NCI-H2196 (cell line): ENCODE data around the gene FAM156A.
"Not testable (repeated sequence)": the region's sequence is repeated elsewhere in the genome, so short reads cannot be mapped to it uniquely, and the experiment has no call there.

Experiments
- DNase-seq: peaks from one replicate; lab custom pipeline; 2025; ENCODE audit not compliant: unreplicated experiment; lab: John Stamatoyannopoulos, UW

The FAM156A gene

DNA sequence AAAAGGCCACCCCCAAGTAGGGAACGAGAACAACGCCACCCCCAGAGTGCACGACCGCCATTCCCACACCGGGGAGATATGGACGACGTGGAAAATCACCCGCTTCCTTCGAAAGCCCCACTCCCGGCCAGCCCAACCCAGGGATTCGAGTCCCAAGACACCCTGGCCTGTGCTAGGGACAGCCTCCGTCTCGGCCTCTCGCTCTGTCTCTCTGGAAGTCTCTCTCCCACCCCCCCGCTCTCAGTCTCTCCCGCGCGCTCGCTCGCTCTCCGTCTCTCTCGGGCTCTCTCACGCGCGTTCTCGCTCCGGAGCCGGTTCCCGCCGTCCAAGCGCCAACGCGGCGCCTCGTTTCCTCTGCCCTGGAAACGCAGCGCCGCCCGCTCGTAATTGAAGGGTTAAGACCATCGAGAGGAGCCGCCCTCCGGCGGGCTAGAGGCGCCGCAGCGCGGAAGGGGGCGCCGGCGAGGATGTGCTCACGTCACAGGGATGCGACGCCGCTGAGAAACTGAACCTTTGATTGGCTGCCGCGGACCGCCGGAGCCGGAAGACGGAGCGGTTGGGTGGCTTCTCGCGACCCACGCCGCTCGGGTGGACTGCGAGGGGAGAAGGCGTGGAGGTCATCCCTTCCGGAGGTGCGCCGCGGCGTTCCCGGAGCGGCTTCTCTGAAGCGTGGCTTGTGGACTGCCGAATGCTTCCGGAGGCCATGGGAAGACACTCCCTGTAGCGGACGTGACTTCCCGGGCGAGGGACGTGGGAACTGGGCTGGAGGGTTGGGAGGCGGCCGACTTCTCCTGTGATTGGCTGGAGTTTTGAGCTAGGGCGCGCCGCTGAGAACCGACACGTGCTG is at the start of gene FAM156A:
Gene FAM156A (minus strand): TSS at position 406 of the 847 bp plus-strand sequence. CDS start 9,930 bp downstream, outside the sequence.
- not testable (repeated sequence) for DNase-seq

DNA sequence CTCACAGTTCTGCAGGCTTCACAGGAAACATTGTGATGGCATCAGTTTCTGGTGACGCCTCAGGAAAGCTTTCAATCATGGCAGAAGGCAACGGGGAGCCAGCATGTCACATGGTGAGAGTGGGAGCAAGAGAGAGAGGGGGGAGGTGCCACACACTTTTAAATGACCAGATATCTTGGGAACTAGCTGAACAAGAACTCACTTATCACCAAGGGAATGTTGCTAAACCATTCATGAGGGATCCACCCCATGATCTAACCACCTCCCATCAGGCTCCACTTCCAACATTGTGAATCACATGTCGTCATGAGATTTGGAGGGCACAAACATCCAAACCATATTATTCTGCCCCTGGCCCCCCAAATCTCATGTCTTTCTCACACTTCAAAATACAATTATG is 47.0 kb upstream of the FAM156A start:
- no peak for DNase-seq

DNA sequence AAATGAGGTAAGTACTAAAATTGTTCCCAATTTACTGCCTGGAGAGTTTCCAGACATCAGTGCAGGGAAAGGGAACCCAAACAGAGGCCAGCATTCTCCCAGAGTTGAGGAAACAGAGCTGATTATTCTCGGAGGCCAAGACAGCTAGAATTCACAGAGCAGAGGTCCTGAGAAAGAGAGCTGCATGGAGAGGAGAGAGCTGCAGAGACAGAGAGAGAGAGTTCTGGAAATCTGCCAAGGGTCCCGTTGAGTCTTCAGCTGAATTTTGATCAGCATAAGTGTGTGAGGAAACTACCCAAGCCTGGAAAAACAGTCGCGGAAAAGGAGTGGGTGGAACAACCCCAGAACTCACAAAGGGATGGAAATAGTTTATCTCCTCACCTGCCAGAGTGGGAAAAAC is 46.5 kb upstream of the FAM156A start:
- DNase-seq, result no peak

- DNase-seq, result no peak
These were observed 45.7 kb upstream of the FAM156A start for GRCh38 chrX:53004038-53004437.

- no peak for DNase-seq
These were observed 44.8 kb upstream of the FAM156A start for GRCh38 chrX:53003111-53003510.

- no peak for DNase-seq
These were observed 43.6 kb upstream of the FAM156A start for GRCh38 chrX:53001958-53002357.

- DNase-seq, result no peak
These were observed 42.3 kb upstream of the FAM156A start for GRCh38 chrX:53000447-53001135.

- no peak for DNase-seq
These were observed 37.6 kb upstream of the FAM156A start for GRCh38 chrX:52995987-52996331.

GRCh38 chrX:52995135-52995986 is 37.0 kb upstream of the FAM156A start:
- peak; percentile 86 for DNase-seq

- DNase-seq, result no peak
These were observed 32.5 kb upstream of the FAM156A start for GRCh38 chrX:52990848-52991247.

DNA sequence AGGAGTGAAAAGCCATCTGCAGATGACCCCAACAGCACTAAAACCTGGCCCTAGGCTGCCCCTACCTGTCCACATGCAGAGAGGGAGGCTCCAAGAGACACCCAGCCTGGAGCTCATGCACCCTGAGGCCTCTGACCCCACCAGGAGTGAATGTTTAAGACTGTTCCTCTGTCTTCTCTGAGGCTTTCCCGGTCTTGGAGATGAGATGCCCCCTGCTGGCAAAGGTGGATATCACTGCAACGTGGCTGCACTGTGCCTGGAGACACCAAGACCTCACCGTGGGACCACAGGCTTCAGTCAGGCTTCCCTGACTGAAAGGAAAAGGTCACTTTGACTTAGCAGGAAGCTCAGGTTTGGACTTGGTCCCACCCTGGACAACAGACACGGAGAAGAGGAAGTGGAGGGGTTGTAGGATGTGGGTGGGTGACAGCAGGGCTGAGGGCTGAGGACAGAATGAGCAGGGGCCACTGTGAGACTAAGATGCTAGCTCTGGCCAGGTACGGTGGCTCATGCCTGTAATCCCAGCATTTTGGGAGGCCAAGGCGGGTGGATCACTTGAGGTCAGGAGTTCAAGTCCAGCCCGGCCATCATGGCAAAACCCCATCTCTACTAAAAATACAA is 31.8 kb upstream of the FAM156A start:
- peak; percentile 21 for DNase-seq

DNA sequence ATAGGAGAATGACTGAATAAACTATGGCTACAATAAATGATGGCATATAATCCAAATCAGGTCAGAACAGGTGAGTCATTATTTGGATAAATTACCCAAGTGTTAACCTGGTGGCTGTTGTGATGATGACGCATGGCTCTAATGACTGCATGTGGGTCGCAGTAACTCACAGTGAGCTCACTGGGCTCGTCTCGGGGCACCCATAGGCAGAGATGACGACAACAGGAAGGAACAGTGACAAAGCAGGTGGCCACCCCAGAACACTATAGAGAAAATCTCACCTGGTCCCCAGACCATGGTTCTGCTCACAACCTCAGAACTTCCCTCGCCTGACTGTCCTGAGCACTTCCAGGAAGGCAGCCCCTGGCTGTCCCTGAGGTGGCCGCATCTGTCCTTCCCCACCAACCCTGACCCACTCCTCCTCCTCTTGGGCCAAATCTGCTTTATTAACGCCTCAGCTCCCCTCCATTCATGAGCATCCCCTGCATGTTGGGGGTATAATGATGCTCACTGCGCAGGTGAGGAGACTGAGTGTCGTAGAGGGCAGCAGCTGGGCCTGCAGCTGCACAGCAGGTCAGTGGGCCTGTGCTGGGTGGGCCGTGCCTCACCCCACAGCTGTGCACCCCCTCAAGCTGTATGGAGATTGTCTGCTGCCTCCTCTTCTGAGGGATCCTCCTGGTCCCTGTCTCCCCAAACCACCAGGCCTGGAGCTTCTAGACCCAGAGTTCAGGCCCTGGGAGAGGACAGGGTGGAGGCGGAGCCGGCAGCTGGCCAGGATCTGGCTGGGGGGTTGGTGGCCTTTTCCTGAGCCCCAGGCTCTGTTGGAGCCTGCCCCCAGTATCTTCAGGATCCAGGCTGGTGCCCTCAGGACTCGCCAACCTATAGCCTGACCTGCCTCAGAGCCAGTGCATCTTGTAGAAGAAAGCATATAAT is 30.9 kb upstream of the FAM156A start:
- DNase-seq, result no peak

- DNase-seq, result no peak
These were observed 25.1 kb upstream of the FAM156A start for GRCh38 chrX:52983321-52984000.

- DNase-seq, result no peak
These were observed 21.7 kb upstream of the FAM156A start for GRCh38 chrX:52979993-52980392.

GRCh38 chrX:52979568-52979967 is 21.2 kb upstream of the FAM156A start:
- no peak for DNase-seq

DNA sequence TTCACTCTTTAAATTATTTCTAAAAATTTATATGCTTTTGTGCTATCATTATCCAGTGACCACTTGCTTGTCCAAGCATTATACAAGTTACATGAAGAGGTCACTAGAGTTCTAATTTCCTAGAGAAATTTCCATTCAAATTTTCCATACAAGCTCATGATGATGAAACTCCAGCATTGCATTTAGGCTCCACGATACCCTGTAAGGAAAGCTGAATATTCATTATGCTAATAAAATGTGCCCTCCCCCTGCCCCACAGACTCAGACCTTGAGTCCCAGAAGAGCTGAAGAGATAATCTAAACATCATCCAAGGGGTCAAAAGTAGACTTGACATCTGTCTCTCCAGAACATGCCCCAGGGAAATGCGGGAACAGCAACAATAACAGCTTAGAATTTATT is 19.6 kb upstream of the FAM156A start:
- DNase-seq, result no peak

DNA sequence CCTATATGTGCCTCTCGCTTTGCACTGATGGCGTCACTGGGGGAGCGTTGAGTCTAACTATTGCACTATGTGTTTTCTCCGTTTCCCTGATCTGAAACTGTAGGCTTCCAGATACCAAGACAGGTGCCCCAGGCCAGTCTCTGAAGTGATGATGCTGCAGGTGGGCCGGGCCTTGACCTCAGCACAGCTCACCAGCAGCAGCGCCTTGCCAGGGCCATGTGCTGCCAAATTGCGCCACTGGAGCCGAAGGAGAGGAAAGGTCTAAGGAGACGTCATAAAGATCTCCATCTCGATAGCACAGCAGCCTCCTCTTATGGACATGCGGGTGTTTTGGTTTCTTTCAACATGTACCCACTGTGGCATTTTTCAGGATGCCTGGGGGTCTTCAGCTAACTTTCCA is 17.3 kb upstream of the FAM156A start:
- DNase-seq, result not testable (repeated sequence)

DNA sequence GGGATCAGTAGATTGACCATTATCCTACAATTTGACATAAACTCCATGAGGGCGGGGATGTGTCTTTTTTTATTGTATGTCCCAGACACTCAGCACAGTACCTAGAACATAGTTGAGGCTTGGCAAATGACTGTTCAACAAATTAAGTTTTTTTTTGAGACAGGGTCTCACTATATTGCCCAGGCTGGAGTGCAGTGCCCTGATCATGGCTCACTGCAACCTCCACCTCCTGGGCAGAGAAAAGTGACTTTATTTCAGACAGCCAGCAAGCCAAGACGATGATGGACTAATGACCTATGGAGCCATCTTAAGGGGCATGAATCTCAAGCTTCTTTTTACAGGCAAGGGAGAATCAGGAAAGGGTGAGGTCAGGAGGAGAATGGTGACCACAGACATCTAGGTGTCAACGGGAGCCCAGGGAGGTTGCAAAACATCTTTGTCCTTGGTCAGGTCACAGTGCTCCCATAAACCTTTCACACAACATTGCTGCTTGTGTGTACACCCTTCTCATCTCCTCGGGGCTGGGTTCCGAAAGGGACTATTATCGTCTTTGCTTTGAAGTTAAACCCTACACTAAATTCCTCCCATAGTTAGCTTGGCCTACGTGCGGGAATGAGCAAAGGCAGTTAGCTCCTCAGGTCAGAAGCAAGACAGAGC is 16.1 kb upstream of the FAM156A start:
- not testable (repeated sequence) for DNase-seq

GRCh38 chrX:52967922-52968321 is 9.6 kb upstream of the FAM156A start:
- not testable (repeated sequence) for DNase-seq
